Karpas-422 (cell line): ENCODE data around the gene DOCK2. TPM values are rescaled to one million over a fixed set of nuclear protein-coding genes. Genes with fewer than 3 reads are reported as not detected.

ENCODE experiments used
- DNase-seq: peaks from one replicate; pipeline ENCODE4 v3.0.0-alpha.2; 2015
- H2AFZ ChIP-seq: fragments of 200-600 bp; sonication (generic); 2 replicates; pipeline ENCODE4 v1.6.1; 2014; ENCODE audit warnings: antibody characterized with exemption, low read length, mixed read lengths
- H3K27ac ChIP-seq: fragments of 200-600 bp; sonication (generic); 2 replicates; pipeline ENCODE4 v1.5.1; 2014; ENCODE audit warnings: mild to moderate bottlenecking, low read length, moderate library complexity
- H3K27me3 ChIP-seq: fragments of 200-600 bp; sonication (generic); 2 replicates; pipeline ENCODE4 v1.6.1; 2014; ENCODE audit warnings: low read length, mixed read lengths
- H3K36me3 ChIP-seq: fragments of 200-600 bp; sonication (generic); 2 replicates; pipeline ENCODE4 v1.6.1; 2014; ENCODE audit warnings: low read length, mixed read lengths; ENCODE audit not compliant: insufficient read depth
- H3K4me1 ChIP-seq: fragments of 200-600 bp; sonication (generic); 2 replicates; pipeline ENCODE4 v1.6.1; 2014; ENCODE audit warnings: mild to moderate bottlenecking, low read length, mixed read lengths
- H3K4me2 ChIP-seq: fragments of 200-600 bp; sonication (generic); 2 replicates; pipeline ENCODE4 v1.6.1; 2014; ENCODE audit warnings: low read length, low read depth, mild to moderate bottlenecking; ENCODE audit not compliant: poor library complexity, severe bottlenecking
- H3K4me3 ChIP-seq: fragments of 200-600 bp; sonication (generic); 2 replicates; pipeline ENCODE4 v1.5.1; 2014; ENCODE audit warnings: mild to moderate bottlenecking, antibody characterized with exemption, low read length, mixed read lengths
- H3K79me2 ChIP-seq: fragments of 200-600 bp; sonication (generic); 2 replicates; pipeline ENCODE4 v1.6.1; 2014; ENCODE audit warnings: mild to moderate bottlenecking, low read length, mixed read lengths
- H3K9ac ChIP-seq: fragments of 200-600 bp; sonication (generic); 2 replicates; pipeline ENCODE4 v1.6.0; 2014; ENCODE audit warnings: low read length
- H3K9me2 ChIP-seq: fragments of 200-600 bp; sonication (generic), shearing (Covaris generic); replicated peaks from 2 replicates; pipeline ENCODE4 v1.6.0; 2014; ENCODE audit warnings: mild to moderate bottlenecking, low read length, moderate library complexity; ENCODE audit not compliant: insufficient read depth
- H3K9me3 ChIP-seq: fragments of 300-700, 200-600 bp; sonication (generic); 2 replicates; pipeline ENCODE4 v1.6.1; 2014; ENCODE audit warnings: low read length, mixed read lengths
- H4K20me1 ChIP-seq: fragments of 200-600 bp; sonication (generic); 2 replicates; pipeline ENCODE4 v1.6.1; 2014; ENCODE audit warnings: mild to moderate bottlenecking, antibody characterized with exemption, low read length, low read depth; ENCODE audit not compliant: insufficient read depth
- total RNA-seq: library from RNA; depleted of rRNA; stranded (reverse); fragments of >200 nt; shearing (Covaris generic); gene quantifications from 2 replicates; pipeline ENCODE4 v1.2.3, GENCODE V29; 2014; ENCODE audit warnings: low replicate concordance

The DOCK2 gene
- total RNA-seq, 1 experiment from 2014 or later, result 255 TPM

GRCh38 chr5:169997798-169998197, 360.7 kb downstream of the DOCK2 start:
- Histone ChIP-seq H3K4me2 (peak overlapping the region; percentile 56), H3K27me3 (no peaks in the 10 kb centered on the region), H3K9ac (no peak overlapping the region), H3K36me3 (peaks cover 39% of the 10 kb centered on the region), H3K27ac (peak overlapping the region; percentile 70), H4K20me1 (no peaks in the 10 kb centered on the region), H3K9me2 (no peaks in the 10 kb centered on the region), H3K79me2 (no peaks in the 10 kb centered on the region), H3K4me3 (no peak overlapping the region), H3K9me3 (no peaks in the 10 kb centered on the region), H2AFZ (no peak overlapping the region), H3K4me1 (peaks cover 52% of the 10 kb centered on the region)
- DNase-seq, result no peak

GRCh38 chr5:169999621-170000020, 362.5 kb downstream of the DOCK2 start:
- Histone ChIP-seq H3K9me2 (no peaks in the 10 kb centered on the region), H3K4me1 (peaks cover 35% of the 10 kb centered on the region), H3K9ac (no peak overlapping the region), H3K79me2 (no peaks in the 10 kb centered on the region), H3K27ac (no peak overlapping the region), H3K36me3 (peaks cover 46% of the 10 kb centered on the region), H4K20me1 (no peaks in the 10 kb centered on the region), H3K4me2 (no peak overlapping the region), H2AFZ (no peak overlapping the region), H3K9me3 (no peaks in the 10 kb centered on the region), H3K27me3 (no peaks in the 10 kb centered on the region), H3K4me3 (no peak overlapping the region)
- DNase-seq, result no peak

- no peaks in the 10 kb centered on the region for H3K79me2 ChIP-seq
- H3K36me3 ChIP-seq, result peaks cover 46% of the 10 kb centered on the region
- H3K4me1 ChIP-seq, result peaks cover 33% of the 10 kb centered on the region
- no peaks in the 10 kb centered on the region for H3K9me3 ChIP-seq
- H3K9me2 ChIP-seq, result no peaks in the 10 kb centered on the region
- no peak overlapping the region for H3K4me3 ChIP-seq
- no peak overlapping the region for H3K27ac ChIP-seq
- H2AFZ ChIP-seq, result no peak overlapping the region
- H3K9ac ChIP-seq, result no peak overlapping the region
- no peaks in the 10 kb centered on the region for H3K27me3 ChIP-seq
- no peak overlapping the region for H3K4me2 ChIP-seq
- DNase-seq, result no peak
- H4K20me1 ChIP-seq, result no peaks in the 10 kb centered on the region
These were observed 363.1 kb downstream of the DOCK2 start for GRCh38 chr5:170000155-170000554.

- Histone ChIP-seq H3K27ac (no peak overlapping the region), H2AFZ (no peak overlapping the region), H3K9ac (no peak overlapping the region), H3K4me2 (no peak overlapping the region), H3K36me3 (peaks cover 10% of the 10 kb centered on the region; the same call in 1 of the 2 replicates), H3K9me3 (no peaks in the 10 kb centered on the region), H3K79me2 (no peaks in the 10 kb centered on the region), H3K27me3 (no peaks in the 10 kb centered on the region), H3K9me2 (no peaks in the 10 kb centered on the region), H3K4me3 (no peak overlapping the region), H3K4me1 (no peaks in the 10 kb centered on the region), H4K20me1 (no peaks in the 10 kb centered on the region)
- no peak for DNase-seq
These were observed 368.9 kb downstream of the DOCK2 start for GRCh38 chr5:170006021-170006420.

- no peaks in the 10 kb centered on the region for H3K9me2 ChIP-seq
- H2AFZ ChIP-seq, result no peak overlapping the region
- H3K4me1 ChIP-seq, result no peaks in the 10 kb centered on the region
- H3K36me3 ChIP-seq, result peaks cover 2% of the 10 kb centered on the region; the same call in 1 of the 2 replicates
- H3K27ac ChIP-seq, result no peak overlapping the region
- H3K4me2 ChIP-seq, result no peak overlapping the region
- no peaks in the 10 kb centered on the region for H3K79me2 ChIP-seq
- no peaks in the 10 kb centered on the region for H3K27me3 ChIP-seq
- DNase-seq, result no peak
- H3K9me3 ChIP-seq, result no peaks in the 10 kb centered on the region
- no peak overlapping the region for H3K9ac ChIP-seq
- H4K20me1 ChIP-seq, result no peaks in the 10 kb centered on the region
- H3K4me3 ChIP-seq, result no peak overlapping the region
These were observed 371.3 kb downstream of the DOCK2 start for GRCh38 chr5:170008376-170008775.

- H3K27ac ChIP-seq, result no peak overlapping the region
- DNase-seq, result no peak
- H3K9ac ChIP-seq, result no peak overlapping the region
- no peaks in the 10 kb centered on the region for H3K4me1 ChIP-seq
- no peak overlapping the region for H3K4me2 ChIP-seq
- H3K36me3 ChIP-seq, result no peaks in the 10 kb centered on the region
- H3K79me2 ChIP-seq, result no peaks in the 10 kb centered on the region
- no peaks in the 10 kb centered on the region for H3K27me3 ChIP-seq
- H3K9me2 ChIP-seq, result no peaks in the 10 kb centered on the region
- no peak overlapping the region for H3K4me3 ChIP-seq
- no peaks in the 10 kb centered on the region for H4K20me1 ChIP-seq
- H2AFZ ChIP-seq, result no peak overlapping the region
- no peaks in the 10 kb centered on the region for H3K9me3 ChIP-seq
These were observed 373.5 kb downstream of the DOCK2 start for GRCh38 chr5:170010595-170010994.

GRCh38 chr5:170011751-170012150, 374.7 kb downstream of the DOCK2 start:
- DNase-seq, result no peak
- no peaks in the 10 kb centered on the region for H3K36me3 ChIP-seq
- H3K9me2 ChIP-seq, result no peaks in the 10 kb centered on the region
- no peaks in the 10 kb centered on the region for H3K4me1 ChIP-seq
- no peak overlapping the region for H3K27ac ChIP-seq
- H4K20me1 ChIP-seq, result no peaks in the 10 kb centered on the region
- no peaks in the 10 kb centered on the region for H3K79me2 ChIP-seq
- H3K4me3 ChIP-seq, result no peak overlapping the region
- no peak overlapping the region for H2AFZ ChIP-seq
- H3K9me3 ChIP-seq, result no peaks in the 10 kb centered on the region
- H3K9ac ChIP-seq, result no peak overlapping the region
- no peaks in the 10 kb centered on the region for H3K27me3 ChIP-seq
- H3K4me2 ChIP-seq, result no peak overlapping the region

- H3K79me2 ChIP-seq, result no peaks in the 10 kb centered on the region
- no peaks in the 10 kb centered on the region for H3K9me2 ChIP-seq
- H3K9ac ChIP-seq, result no peak overlapping the region
- no peaks in the 10 kb centered on the region for H4K20me1 ChIP-seq
- H2AFZ ChIP-seq, result no peak overlapping the region
- H3K4me1 ChIP-seq, result no peaks in the 10 kb centered on the region
- H3K27me3 ChIP-seq, result no peaks in the 10 kb centered on the region
- H3K27ac ChIP-seq, result no peak overlapping the region
- H3K4me3 ChIP-seq, result no peak overlapping the region
- H3K9me3 ChIP-seq, result no peaks in the 10 kb centered on the region
- no peak for DNase-seq
- no peak overlapping the region for H3K4me2 ChIP-seq
- H3K36me3 ChIP-seq, result no peaks in the 10 kb centered on the region
These were observed 375.5 kb downstream of the DOCK2 start for GRCh38 chr5:170012622-170013021.

- Histone ChIP-seq H3K36me3 (no peaks in the 10 kb centered on the region; the same call in none of the 2 replicates), H2AFZ (no peak overlapping the region), H3K9ac (no peak overlapping the region), H3K4me2 (no peak overlapping the region), H3K27ac (no peak overlapping the region), H3K27me3 (no peaks in the 10 kb centered on the region), H4K20me1 (no peaks in the 10 kb centered on the region), H3K9me3 (no peaks in the 10 kb centered on the region), H3K79me2 (no peaks in the 10 kb centered on the region), H3K9me2 (no peaks in the 10 kb centered on the region), H3K4me1 (no peaks in the 10 kb centered on the region), H3K4me3 (no peak overlapping the region)
- DNase-seq, result no peak
These were observed 383.3 kb downstream of the DOCK2 start for GRCh38 chr5:170020423-170020822.
